Measurements from ENCODE around the gene FOSL1. TPM values are rescaled to one million over a fixed set of nuclear protein-coding genes. Genes with fewer than 3 reads are reported as not detected.

Gene FOSL1
- total RNA-seq, 2 experiments from 2014 or later: 23.0 to 24.7 TPM

DNA sequence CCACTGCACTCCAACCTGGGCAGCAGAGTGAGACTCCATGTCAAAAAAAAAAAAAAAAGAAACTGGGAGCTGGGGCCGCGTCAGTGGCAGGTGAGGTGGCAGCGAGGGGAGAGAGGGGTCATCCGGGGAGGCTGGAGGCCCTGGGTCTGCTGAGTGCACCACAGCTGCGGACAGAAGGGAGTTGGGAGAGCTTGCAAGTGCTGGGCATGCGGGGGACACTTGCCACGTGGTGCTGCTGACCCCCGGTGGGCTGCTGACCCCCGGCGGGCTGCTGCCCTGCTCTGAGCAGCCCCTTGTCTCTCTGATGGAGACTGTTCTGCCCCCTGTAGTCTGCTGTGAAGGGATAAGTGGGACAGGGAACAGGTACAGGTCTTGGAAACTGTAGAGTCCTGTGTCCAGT lies 21.7 kb upstream of the FOSL1 start:
- CTCF ChIA-PET: interaction anchor here (1.2 to 3.4 kb wide), 3 partner anchors 24 to 37 kb away, joined by 3 to 13 read pairs (median 10); partner anchors contain the start of gene CCDC85B
- POLR2A ChIA-PET: interaction anchor here (0.5 to 0.8 kb wide), 3 partner anchors 31 to 614 kb away, joined by 3 read pairs; partner anchors contain the start of gene CCDC85B

GRCh38 chr11:65921033-65921555 lies 20.9 kb upstream of the FOSL1 start:
- ChIA-PET CTCF (interaction anchor here (3.2 to 3.4 kb wide), 2 partner anchors 30 to 36 kb away, joined by 10 to 13 read pairs; partner anchors contain the start of gene CCDC85B), POLR2A (interaction anchor here (0.6 kb wide), 1 partner anchor 36 kb away, joined by 3 read pairs; no protein-coding TSS in a partner anchor)

DNA sequence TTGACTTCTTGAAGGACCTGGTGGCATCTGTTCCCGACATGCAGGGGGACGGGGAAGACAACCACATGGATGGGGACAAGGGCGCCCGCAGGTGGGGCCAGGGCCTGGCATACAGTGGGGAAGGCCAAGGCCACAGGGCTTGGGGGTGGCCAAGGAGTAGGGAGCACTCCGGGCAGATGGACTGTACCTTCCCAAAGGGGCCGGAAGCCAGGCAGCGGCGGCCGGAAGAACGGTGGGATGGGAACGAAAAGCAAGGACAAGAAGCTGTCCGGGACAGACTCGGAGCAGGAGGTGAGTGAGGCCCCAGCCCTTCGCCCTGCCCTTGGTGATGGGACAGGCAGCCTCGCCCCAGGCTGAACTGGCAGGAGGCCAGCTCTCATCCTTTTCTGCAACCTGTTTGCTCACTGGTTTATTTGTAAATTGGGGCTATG lies 20.2 kb upstream of the FOSL1 start:
- ChIA-PET CTCF (interaction anchor here (0.6 to 3.4 kb wide), 3 partner anchors 30 to 831 kb away, joined by 3 to 13 read pairs (median 10); partner anchors contain the start of gene CCDC85B), POLR2A (no interaction called here)

- ChIA-PET CTCF (interaction anchor here (0.6 to 3.2 kb wide), 2 partner anchors 29 to 831 kb away, joined by 3 to 10 read pairs; partner anchors contain the start of gene CCDC85B), POLR2A (no interaction called here)
These were observed 19.6 kb upstream of the FOSL1 start for GRCh38 chr11:65919573-65920371.

GRCh38 chr11:65919141-65919572 lies 19.0 kb upstream of the FOSL1 start, which contains the start of gene DRAP1:
Gene DRAP1, plus strand, starts transcription at chr11:65919426. Its CDS starts 76 bp downstream, at chr11:65919502.
- ChIA-PET POLR2A (interaction anchor here (1.0 kb wide), 1 partner anchor 28 kb away, joined by 4 read pairs; the partner anchor contains the start of gene CCDC85B), CTCF (interaction anchor here (1.1 to 1.8 kb wide), 2 partner anchors 18 to 30 kb away, joined by 4 to 13 read pairs; partner anchors contain the start of genes CCDC85B and FIBP)

DNA sequence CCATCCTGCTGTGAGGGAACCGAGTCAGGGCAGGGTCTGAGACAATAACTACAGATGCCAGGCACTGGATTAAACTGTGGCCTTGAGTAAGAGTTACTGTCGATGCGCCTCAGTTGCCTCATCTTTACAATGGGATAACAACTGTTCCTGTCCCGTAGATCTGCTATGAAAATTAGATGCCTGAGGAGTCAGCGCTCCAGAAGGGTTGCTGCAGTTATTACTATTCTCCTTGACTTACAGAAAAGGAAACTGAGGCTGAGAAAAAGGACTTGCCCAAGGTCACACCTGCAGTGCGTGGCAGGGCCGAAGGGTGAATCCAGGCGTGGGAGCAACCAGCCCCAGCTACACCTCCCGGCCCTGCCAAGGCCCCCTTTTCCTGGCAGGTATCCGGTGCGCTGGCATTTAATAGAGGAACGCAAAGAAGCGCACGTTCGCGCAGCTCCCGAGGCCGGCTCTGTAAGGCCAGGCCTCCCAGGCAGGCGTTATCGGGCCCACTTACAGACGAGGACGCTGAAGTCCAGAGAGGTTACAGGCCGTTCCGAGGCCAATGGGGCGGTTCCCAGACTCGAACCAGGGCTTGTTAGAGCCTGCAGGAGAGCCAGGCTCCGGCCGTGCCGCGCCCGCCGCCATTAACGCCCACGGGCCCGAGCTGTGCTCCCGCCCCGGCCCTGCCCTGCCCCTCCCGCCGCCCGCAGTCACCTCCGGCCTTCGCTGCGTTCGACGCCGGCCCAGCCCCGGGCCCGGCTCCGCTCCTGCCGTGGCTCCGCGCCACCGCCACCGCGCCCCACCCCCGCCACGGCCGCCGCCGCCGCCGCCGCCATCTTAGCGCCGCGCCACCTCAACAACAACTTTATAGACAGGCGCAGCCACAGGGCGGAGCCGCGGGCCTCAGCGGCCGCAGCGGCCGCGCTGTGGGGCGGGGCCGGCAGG lies 18.3 kb upstream of the FOSL1 start, which contains the start of gene C11orf68:
Gene C11orf68, minus strand, starts transcription at position 852 of the 930 bp plus-strand sequence. Its CDS starts 31 bp downstream, at position 821.
- ChIA-PET POLR2A (interaction anchor here (0.6 to 1.4 kb wide), 7 partner anchors 10 to 43 kb away, joined by 3 to 11 read pairs (median 4); partner anchors contain the start of genes CCDC85B, FIBP, FOSL1 and SART1), CTCF (interaction anchor here (0.9 to 1.8 kb wide), 5 partner anchors 17 to 101 kb away, joined by 3 to 13 read pairs (median 4); partner anchors contain the start of genes CCDC85B and FIBP)

GRCh38 chr11:65917434-65918210 lies 17.4 kb upstream of the FOSL1 start:
- CTCF ChIA-PET: interaction anchor here (0.9 to 1.8 kb wide), 5 partner anchors 16 to 100 kb away, joined by 3 to 13 read pairs (median 4); partner anchors contain the start of genes CCDC85B and FIBP
- POLR2A ChIA-PET: interaction anchor here (0.6 to 1.4 kb wide), 6 partner anchors 9 to 44 kb away, joined by 3 to 11 read pairs (median 4); partner anchors contain the start of genes FIBP, FOSL1 and SART1

DNA sequence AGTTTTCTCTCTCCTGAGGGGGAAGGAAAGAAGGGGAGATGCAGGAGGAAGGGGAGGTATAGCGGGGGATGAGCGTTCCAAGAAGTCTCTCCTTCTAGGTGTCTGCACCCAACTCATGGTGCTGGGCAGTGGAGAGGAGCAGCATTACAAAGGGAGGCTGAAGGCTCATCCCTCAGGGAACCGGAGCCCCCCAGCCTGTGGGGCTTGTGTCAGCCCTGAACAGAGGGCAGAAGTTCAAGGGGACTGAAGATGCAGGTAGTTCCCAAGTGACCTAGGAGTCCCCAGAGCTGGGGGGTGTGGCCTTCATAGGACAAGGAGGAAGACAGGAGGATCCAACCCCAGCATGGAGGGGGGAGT lies 16.9 kb upstream of the FOSL1 start:
- POLR2A ChIA-PET: interaction anchor here (1.0 to 1.4 kb wide), 3 partner anchors 17 to 28 kb away, joined by 3 to 11 read pairs (median 4); partner anchors contain the start of genes FIBP and FOSL1
- CTCF ChIA-PET: interaction anchor here (1.2 to 1.8 kb wide), 3 partner anchors 28 to 100 kb away, joined by 3 to 13 read pairs (median 4); partner anchors contain the start of genes CCDC85B and FIBP

DNA sequence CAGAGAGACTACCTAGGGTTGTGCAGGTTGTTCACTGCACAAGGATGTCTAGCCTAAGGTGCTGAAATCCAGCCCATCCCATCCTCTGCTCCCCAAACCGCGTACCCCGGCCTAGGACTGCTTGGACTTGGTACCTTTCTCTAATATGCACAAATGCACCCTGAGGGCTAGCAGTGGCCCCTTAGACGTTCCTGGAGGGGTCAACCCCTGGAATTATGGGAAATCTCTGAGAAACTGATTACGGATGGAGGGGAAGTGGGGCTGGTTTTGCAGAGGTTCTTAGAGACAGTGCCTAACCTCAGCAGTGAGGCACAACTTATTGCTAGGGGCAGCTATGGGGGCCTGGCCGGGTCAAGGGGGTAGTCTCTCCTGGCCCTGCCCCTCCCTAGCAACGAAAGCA lies 16.2 kb upstream of the FOSL1 start:
- CTCF ChIA-PET: no interaction called here
- POLR2A ChIA-PET: no interaction called here

- ChIA-PET CTCF (no interaction called here), POLR2A (no interaction called here)
These were observed 15.6 kb upstream of the FOSL1 start for GRCh38 chr11:65915821-65916251.

DNA sequence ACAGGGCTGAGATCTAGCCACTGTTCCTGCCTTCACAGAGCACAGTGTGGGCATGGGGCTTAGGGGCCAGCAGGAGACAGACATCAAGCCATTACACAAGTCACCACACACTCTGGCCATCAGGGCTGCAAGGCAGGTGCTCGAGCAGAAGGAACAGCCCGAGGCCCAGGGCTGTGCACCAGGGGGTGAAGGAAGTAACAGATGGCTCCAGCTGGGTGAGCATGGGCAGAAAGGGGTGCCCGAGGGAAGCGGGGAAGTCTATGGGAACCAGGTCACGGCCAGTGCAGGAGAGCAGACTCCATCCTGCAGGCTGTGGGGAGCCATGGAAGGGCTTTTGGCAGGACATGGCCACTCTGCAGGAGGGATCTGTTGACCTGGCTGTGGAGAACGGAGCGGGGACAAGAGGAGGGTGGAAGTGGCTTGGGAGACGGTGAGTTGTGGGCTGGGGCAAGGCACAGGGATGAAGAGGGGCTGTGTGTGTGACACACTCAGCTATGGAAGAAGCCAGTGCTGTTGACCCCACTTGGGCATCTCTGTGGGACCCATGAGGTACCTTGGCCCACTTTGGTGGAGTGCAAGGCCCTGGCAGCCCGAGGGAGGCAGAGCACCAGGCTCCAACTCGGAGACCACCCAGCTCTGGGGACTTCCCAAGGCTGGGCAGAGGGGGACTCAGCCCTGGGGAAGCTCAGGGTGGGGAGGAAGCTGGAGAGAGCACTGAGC lies 15.1 kb upstream of the FOSL1 start:
- ChIA-PET CTCF (interaction anchor here (0.9 kb wide), 1 partner anchor 27 kb away, joined by 6 read pairs; the partner anchor contains the start of gene FIBP), POLR2A (no interaction called here)

GRCh38 chr11:65912845-65913244 lies 12.7 kb upstream of the FOSL1 start:
- POLR2A ChIA-PET: interaction anchor here (1.1 kb wide), 1 partner anchor 12 kb away, joined by 4 read pairs; the partner anchor contains the start of gene FOSL1

DNA sequence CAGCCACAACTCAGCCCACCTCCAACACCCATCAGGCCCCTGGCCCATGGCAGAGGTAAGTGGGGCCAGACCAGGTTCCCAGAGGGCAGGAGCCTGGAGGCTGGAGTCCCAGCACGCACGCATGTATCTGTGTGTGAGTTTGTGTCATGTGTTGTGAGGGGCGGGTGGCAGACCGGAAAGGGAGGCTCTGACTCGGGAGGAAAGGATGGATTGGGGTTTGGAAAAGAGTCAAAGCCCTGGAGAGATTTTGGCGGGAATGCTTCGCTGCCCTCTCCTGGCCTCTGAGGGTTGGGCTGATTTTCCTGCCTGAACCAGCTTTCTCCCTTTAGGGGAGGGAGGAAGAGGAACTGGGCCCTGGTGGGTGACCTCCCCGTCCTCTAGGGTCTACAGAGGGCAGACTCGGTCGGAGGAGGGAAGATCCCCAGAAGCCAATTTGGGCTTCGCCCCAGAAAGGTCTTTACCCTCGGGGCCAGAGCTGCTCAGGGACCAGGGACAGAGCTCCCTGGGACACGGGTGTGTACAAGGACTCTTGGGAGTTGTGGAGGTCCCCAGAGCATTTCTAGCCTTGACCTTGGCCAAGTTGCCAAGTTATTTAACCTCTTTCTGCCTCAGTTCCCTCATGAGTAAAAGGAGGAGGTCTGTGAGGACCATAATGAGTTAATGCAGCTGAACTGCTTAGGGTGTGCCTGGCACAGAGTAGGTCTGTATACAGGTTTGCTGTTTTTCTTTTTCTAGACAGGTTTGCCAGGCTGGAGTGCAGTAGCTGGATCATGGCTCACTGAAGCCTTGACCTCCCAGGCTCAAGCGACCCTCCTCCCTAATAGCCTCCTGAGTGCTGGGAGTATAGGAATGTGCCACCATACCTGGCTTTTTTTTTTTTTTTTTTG lies 11.7 kb upstream of the FOSL1 start:
- CTCF ChIA-PET: interaction anchor here (0.7 to 1.9 kb wide), 3 partner anchors 10 to 34 kb away, joined by 3 to 6 read pairs (median 6); no protein-coding TSS in a partner anchor
- POLR2A ChIA-PET: interaction anchor here (1.1 kb wide), 1 partner anchor 11 kb away, joined by 4 read pairs; the partner anchor contains the start of gene FOSL1

More at GRCh38 chr11:65912845-65913244, 12.7 kb upstream of the FOSL1 start:
- CTCF ChIA-PET: interaction anchor here (1.9 kb wide), 1 partner anchor 28 kb away, joined by 6 read pairs; no protein-coding TSS in a partner anchor

DNA sequence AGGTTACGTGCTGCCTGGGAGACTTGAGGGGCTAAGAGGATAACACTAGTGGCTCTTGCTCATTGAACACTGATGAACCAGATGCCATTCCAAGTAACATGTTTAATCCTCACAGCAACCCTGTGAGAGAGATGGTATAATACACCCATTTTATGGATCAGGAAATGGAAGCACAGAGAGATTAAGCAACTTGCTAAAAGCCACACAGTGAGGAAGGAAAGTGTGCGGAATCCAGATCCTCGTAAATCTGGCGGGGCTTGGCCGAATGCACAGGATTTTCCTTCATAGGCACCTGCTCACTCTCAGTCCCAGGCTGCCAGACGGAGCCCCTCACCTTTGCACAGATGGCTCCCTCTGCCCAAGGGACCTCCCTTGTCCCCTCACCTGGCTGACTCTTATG lies 7.7 kb upstream of the FOSL1 start:
- POLR2A ChIA-PET: no interaction called here

DNA sequence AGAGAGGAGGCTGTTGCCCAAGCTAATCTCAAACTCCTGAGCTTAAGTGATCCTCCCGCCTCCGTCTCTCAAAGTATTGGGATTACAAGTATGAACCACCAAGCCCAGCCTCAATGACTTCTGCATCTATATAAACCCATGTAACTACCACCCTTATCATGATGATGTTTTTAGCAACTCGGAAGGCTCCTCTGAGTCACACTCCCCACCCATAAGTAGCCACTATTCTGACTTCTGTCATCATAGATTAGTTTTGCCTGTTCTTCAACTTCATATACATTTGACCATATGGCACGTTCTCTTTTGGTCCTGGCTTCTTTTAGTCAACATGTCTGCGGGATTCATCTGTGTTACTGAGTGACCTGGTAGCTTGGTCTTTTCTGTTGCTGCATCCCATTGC lies 6.4 kb upstream of the FOSL1 start:
- ChIA-PET CTCF (interaction anchor here (0.9 kb wide), 1 partner anchor 18 kb away, joined by 3 read pairs; the partner anchor contains the start of gene FIBP), POLR2A (no interaction called here)

More for the DNA sequence above, 7.7 kb upstream of the FOSL1 start:
- CTCF ChIA-PET: no interaction called here

All from activated CD8-positive, alpha-beta memory T cell treated with anti-CD3 and anti-CD28 coated beads for 36 hours (primary cell).